ENCODE data around the gene WIPF1.

The WIPF1 gene

GRCh38 chr2:174615871-174616436 lies 18.4 kb upstream of the WIPF1 start:
- Histone ChIP-seq H3K18ac (ENCODE audit: low read length) (no peak overlapping the region), H3K4me2 (ENCODE audit: insufficient read depth, low read length, poor library complexity, severe bottlenecking) (no peak overlapping the region), H2AK5ac (ENCODE audit: low read depth, low read length) (no peak overlapping the region), H2BK120ac (ENCODE audit: low read depth, low read length) (no peak overlapping the region), H3K9me3 (replicated peaks in 1 of 2; ENCODE audit: control insufficient read depth in 2 of 2, insufficient read depth in 1 of 2, low read depth in 1 of 2, low read length in 2 of 2) (no peaks in the 10 kb centered on the region), H3K14ac (ENCODE audit: low read length) (no peak overlapping the region), H3K27me3 (ENCODE audit: control insufficient read depth in 3 of 3, insufficient read depth in 3 of 3, low read depth in 1 of 3, low read length in 3 of 3) (no peaks in the 10 kb centered on the region), H4K8ac (ENCODE audit: low read depth, low read length) (no peak overlapping the region), H2BK12ac (ENCODE audit: low read length) (no peak overlapping the region), H3K4me1 (ENCODE audit: control insufficient read depth in 2 of 2, insufficient read depth in 1 of 2, low read depth in 1 of 2, low read length in 2 of 2) (peaks cover 0 to 3% of the 10 kb centered on the region in 2 donors), H3K9ac (ENCODE audit: low read depth, low read length, poor library complexity) (no peak overlapping the region), H3K79me1 (ENCODE audit: low read depth, low read length) (no peaks in the 10 kb centered on the region), H2BK15ac (ENCODE audit: low read length) (no peak overlapping the region), H3K36me3 (replicated peaks in 1 of 2; ENCODE audit: control insufficient read depth in 2 of 2, insufficient read depth in 2 of 2, low read length in 2 of 2) (peaks cover under 1 to 5% of the 10 kb centered on the region in 2 donors), H3K27ac (replicated peaks; ENCODE audit: low read length) (no peak overlapping the region), H4K91ac (ENCODE audit: low read depth, low read length, poor library complexity) (no peak overlapping the region), H3K4me3 (ENCODE audit: low read length in 2 of 2) (no peak overlapping the region), H2AFZ (ENCODE audit: low read length) (no peak overlapping the region), H2BK5ac (ENCODE audit: low read length) (no peak overlapping the region), H3K23ac (ENCODE audit: low read depth, low read length, poor library complexity) (no peak overlapping the region), H3K4ac (ENCODE audit: low read length) (no peak overlapping the region)
- DNase-seq (ENCODE audit: low spot score) = no peak
- no CpG with 5 or more reads among the region's 4 CpGs for WGBS, 2 donors (ENCODE audit: extremely low coverage in 2 of 2, insufficient read length in 2 of 2, insufficient replicate concordance in 1 of 2)

- no CpG with 5 or more reads among the region's 4 CpGs for WGBS, 2 donors (ENCODE audit: extremely low coverage in 2 of 2, insufficient read length in 2 of 2, insufficient replicate concordance in 1 of 2)
- Histone ChIP-seq H3K27ac (replicated peaks; ENCODE audit: low read length) (no peak overlapping the region), H3K27me3 (ENCODE audit: control insufficient read depth in 3 of 3, insufficient read depth in 3 of 3, low read depth in 1 of 3, low read length in 3 of 3) (no peaks in the 10 kb centered on the region), H3K4ac (ENCODE audit: low read length) (no peak overlapping the region), H4K91ac (ENCODE audit: low read depth, low read length, poor library complexity) (no peak overlapping the region), H3K14ac (ENCODE audit: low read length) (no peak overlapping the region), H2BK15ac (ENCODE audit: low read length) (no peak overlapping the region), H3K9ac (ENCODE audit: low read depth, low read length, poor library complexity) (no peak overlapping the region), H3K4me3 (ENCODE audit: low read length in 2 of 2) (no peak overlapping the region), H3K18ac (ENCODE audit: low read length) (no peak overlapping the region), H3K23ac (ENCODE audit: low read depth, low read length, poor library complexity) (no peak overlapping the region), H2AK5ac (ENCODE audit: low read depth, low read length) (no peak overlapping the region), H2BK5ac (ENCODE audit: low read length) (no peak overlapping the region), H4K8ac (ENCODE audit: low read depth, low read length) (no peak overlapping the region), H3K4me1 (ENCODE audit: control insufficient read depth in 2 of 2, insufficient read depth in 1 of 2, low read depth in 1 of 2, low read length in 2 of 2) (peaks cover 0 to 4% of the 10 kb centered on the region in 2 donors), H3K9me3 (replicated peaks in 1 of 2; ENCODE audit: control insufficient read depth in 2 of 2, insufficient read depth in 1 of 2, low read depth in 1 of 2, low read length in 2 of 2) (peaks cover 0 to 2% of the 10 kb centered on the region in 2 donors), H2BK12ac (ENCODE audit: low read length) (no peak overlapping the region), H3K4me2 (ENCODE audit: insufficient read depth, low read length, poor library complexity, severe bottlenecking) (no peak overlapping the region), H3K79me1 (ENCODE audit: low read depth, low read length) (no peaks in the 10 kb centered on the region), H2AFZ (ENCODE audit: low read length) (no peak overlapping the region), H2BK120ac (ENCODE audit: low read depth, low read length) (no peak overlapping the region), H3K36me3 (replicated peaks in 1 of 2; ENCODE audit: control insufficient read depth in 2 of 2, insufficient read depth in 2 of 2, low read length in 2 of 2) (peaks cover 2 to 7% of the 10 kb centered on the region in 2 donors)
- no peak for DNase-seq (ENCODE audit: low spot score)
Measured at GRCh38 chr2:174614261-174614660, 16.7 kb upstream of the WIPF1 start.

- Histone ChIP-seq H3K4me1 (ENCODE audit: control insufficient read depth in 2 of 2, insufficient read depth in 1 of 2, low read depth in 1 of 2, low read length in 2 of 2) (peaks cover 0 to 4% of the 10 kb centered on the region in 2 donors), H3K27ac (replicated peaks; ENCODE audit: low read length) (no peak overlapping the region)
Measured at GRCh38 chr2:174613531-174613930, 15.9 kb upstream of the WIPF1 start.

GRCh38 chr2:174612970-174613369 lies 15.4 kb upstream of the WIPF1 start:
- Histone ChIP-seq H3K4me3 (ENCODE audit: low read length in 2 of 2) (no peak overlapping the region), H4K91ac (ENCODE audit: low read depth, low read length, poor library complexity) (no peak overlapping the region), H2BK5ac (ENCODE audit: low read length) (no peak overlapping the region), H2BK15ac (ENCODE audit: low read length) (no peak overlapping the region), H2AK5ac (ENCODE audit: low read depth, low read length) (no peak overlapping the region), H3K14ac (ENCODE audit: low read length) (no peak overlapping the region), H3K18ac (ENCODE audit: low read length) (no peak overlapping the region), H3K27ac (replicated peaks; ENCODE audit: low read length) (no peak overlapping the region), H3K4ac (ENCODE audit: low read length) (no peak overlapping the region), H3K36me3 (replicated peaks in 1 of 2; ENCODE audit: control insufficient read depth in 2 of 2, insufficient read depth in 2 of 2, low read length in 2 of 2) (peaks cover 2 to 4% of the 10 kb centered on the region in 2 donors), H2AFZ (ENCODE audit: low read length) (no peak overlapping the region), H3K4me1 (ENCODE audit: control insufficient read depth in 2 of 2, insufficient read depth in 1 of 2, low read depth in 1 of 2, low read length in 2 of 2) (peaks cover 0 to 3% of the 10 kb centered on the region in 2 donors), H3K4me2 (ENCODE audit: insufficient read depth, low read length, poor library complexity, severe bottlenecking) (no peak overlapping the region), H3K9ac (ENCODE audit: low read depth, low read length, poor library complexity) (no peak overlapping the region), H3K79me1 (ENCODE audit: low read depth, low read length) (no peaks in the 10 kb centered on the region), H3K9me3 (replicated peaks in 1 of 2; ENCODE audit: control insufficient read depth in 2 of 2, insufficient read depth in 1 of 2, low read depth in 1 of 2, low read length in 2 of 2) (peaks cover 0 to 2% of the 10 kb centered on the region in 2 donors), H3K27me3 (ENCODE audit: control insufficient read depth in 3 of 3, insufficient read depth in 3 of 3, low read depth in 1 of 3, low read length in 3 of 3) (no peaks in the 10 kb centered on the region), H2BK120ac (ENCODE audit: low read depth, low read length) (no peak overlapping the region), H2BK12ac (ENCODE audit: low read length) (no peak overlapping the region), H3K23ac (ENCODE audit: low read depth, low read length, poor library complexity) (no peak overlapping the region), H4K8ac (ENCODE audit: low read depth, low read length) (no peak overlapping the region)
- WGBS, 2 donors (ENCODE audit: extremely low coverage in 2 of 2, insufficient read length in 2 of 2, insufficient replicate concordance in 1 of 2) = no CpG with 5 or more reads among the region's 1 CpG
- DNase-seq (ENCODE audit: low spot score) = no peak

More at GRCh38 chr2:174613531-174613930, 15.9 kb upstream of the WIPF1 start:
- Histone ChIP-seq H2BK12ac (ENCODE audit: low read length) (no peak overlapping the region), H3K9ac (ENCODE audit: low read depth, low read length, poor library complexity) (no peak overlapping the region), H4K8ac (ENCODE audit: low read depth, low read length) (no peak overlapping the region), H3K4ac (ENCODE audit: low read length) (no peak overlapping the region), H3K23ac (ENCODE audit: low read depth, low read length, poor library complexity) (no peak overlapping the region), H3K27me3 (ENCODE audit: control insufficient read depth in 3 of 3, insufficient read depth in 3 of 3, low read depth in 1 of 3, low read length in 3 of 3) (no peaks in the 10 kb centered on the region), H2AK5ac (ENCODE audit: low read depth, low read length) (no peak overlapping the region), H2BK120ac (ENCODE audit: low read depth, low read length) (no peak overlapping the region), H3K4me3 (ENCODE audit: low read length in 2 of 2) (no peak overlapping the region), H3K4me2 (ENCODE audit: insufficient read depth, low read length, poor library complexity, severe bottlenecking) (no peak overlapping the region), H3K14ac (ENCODE audit: low read length) (no peak overlapping the region), H3K18ac (ENCODE audit: low read length) (no peak overlapping the region), H2BK5ac (ENCODE audit: low read length) (no peak overlapping the region), H3K79me1 (ENCODE audit: low read depth, low read length) (no peaks in the 10 kb centered on the region), H2BK15ac (ENCODE audit: low read length) (no peak overlapping the region), H2AFZ (ENCODE audit: low read length) (no peak overlapping the region), H3K9me3 (replicated peaks in 1 of 2; ENCODE audit: control insufficient read depth in 2 of 2, insufficient read depth in 1 of 2, low read depth in 1 of 2, low read length in 2 of 2) (peaks cover 0 to 2% of the 10 kb centered on the region in 2 donors), H3K36me3 (replicated peaks in 1 of 2; ENCODE audit: control insufficient read depth in 2 of 2, insufficient read depth in 2 of 2, low read length in 2 of 2) (peaks cover 2 to 7% of the 10 kb centered on the region in 2 donors), H4K91ac (ENCODE audit: low read depth, low read length, poor library complexity) (no peak overlapping the region)
- WGBS, 2 donors (ENCODE audit: extremely low coverage in 2 of 2, insufficient read length in 2 of 2, insufficient replicate concordance in 1 of 2) = no CpG with 5 or more reads among the region's 2 CpGs
- no peak for DNase-seq (ENCODE audit: low spot score)

Measured in neuronal stem cell (in vitro differentiated cells).